ENCODE measurements around the gene COMMD10.

GRCh38 chr5:116209166-116209565 lies 124.3 kb downstream of the COMMD10 start:
- TF ChIP-seq CTCF (IDR thresholded peaks at IDR 0.05) (no peak), POLR2A (IDR thresholded peaks at IDR 0.05) (no peak), POLR2AphosphoS5 (IDR thresholded peaks at IDR 0.05) (no peak)
